Measurements from ENCODE around the gene KIF5A.
"Not testable (repeated sequence)": the region's sequence is repeated elsewhere in the genome, so short reads cannot be mapped to it uniquely, and the experiment has no call there.

Gene KIF5A

GRCh38 chr12:57549909-57550640, at the start of gene KIF5A:
TSS of gene KIF5A (plus strand) at chr12:57550044. CDS start at chr12:57550272, 228 bp downstream.
- peak within 1 kb of the TSS; percentile 35 to 43 for H3K4me3 ChIP-seq (replicated peaks in 1 of 2; ENCODE audit: low read depth in 2 of 2, low read length in 2 of 2)
- no peak for TF ChIP-seq CTCF (IDR thresholded peaks at IDR 0.05; ENCODE audit: low read depth, low read length)
- DNase-seq (ENCODE audit: low read depth in 2 of 2) = no peak

GRCh38 chr12:57500213-57500612, 49.6 kb upstream of the KIF5A start:
- DNase-seq (ENCODE audit: low read depth in 2 of 2) = no peak
- no peak overlapping the region for H3K4me3 ChIP-seq (replicated peaks in 1 of 2; ENCODE audit: low read depth in 2 of 2, low read length in 2 of 2)
- no peak for TF ChIP-seq CTCF (IDR thresholded peaks at IDR 0.05; ENCODE audit: low read depth, low read length)

GRCh38 chr12:57502311-57502969, 47.4 kb upstream of the KIF5A start:
- DNase-seq (ENCODE audit: low read depth in 2 of 2); H3K4me3 ChIP-seq (replicated peaks in 1 of 2; ENCODE audit: low read depth in 2 of 2, low read length in 2 of 2): not testable (repeated sequence)

GRCh38 chr12:57506541-57506940, 43.3 kb upstream of the KIF5A start:
- not testable (repeated sequence) for H3K4me3 ChIP-seq (replicated peaks in 1 of 2; ENCODE audit: low read depth in 2 of 2, low read length in 2 of 2); DNase-seq (ENCODE audit: low read depth in 2 of 2)

- not testable (repeated sequence) for DNase-seq (ENCODE audit: low read depth in 2 of 2); H3K4me3 ChIP-seq (replicated peaks in 1 of 2; ENCODE audit: low read depth in 2 of 2, low read length in 2 of 2)
Measured at GRCh38 chr12:57507796-57508195, 42.0 kb upstream of the KIF5A start.

- H3K4me3 ChIP-seq (replicated peaks in 1 of 2; ENCODE audit: low read depth in 2 of 2, low read length in 2 of 2) = no peak overlapping the region
- TF ChIP-seq CTCF (IDR thresholded peaks at IDR 0.05; ENCODE audit: low read depth, low read length) = no peak
- no peak for DNase-seq (ENCODE audit: low read depth in 2 of 2)
Measured at GRCh38 chr12:57511161-57511560, 38.7 kb upstream of the KIF5A start.

- no peak overlapping the region for H3K4me3 ChIP-seq (replicated peaks in 1 of 2; ENCODE audit: low read depth in 2 of 2, low read length in 2 of 2)
Measured at GRCh38 chr12:57511588-57512325, 38.1 kb upstream of the KIF5A start.

More at GRCh38 chr12:57511588-57512325, 38.1 kb upstream of the KIF5A start:
- DNase-seq (ENCODE audit: low read depth in 2 of 2) = no peak
- TF ChIP-seq CTCF (IDR thresholded peaks at IDR 0.05; ENCODE audit: low read depth, low read length) = no peak

Data from cardiac fibroblast (primary cell).